HG03064 (cell line): ENCODE measurements around the gene ZDHHC21.

Source experiments
- ATAC-seq: cut with Tn5 transposase; IDR thresholded peaks from one replicate; pipeline ENCODE4 v1.9.1; 2021; ENCODE audit warnings: low read depth; ENCODE audit not compliant: unreplicated experiment

Gene ZDHHC21

GRCh38 chr9:14693251-14693861 lies at the start of gene ZDHHC21:
Gene ZDHHC21 (minus strand): TSS chr9:14693432. CDS start chr9:14674340, 19,092 bp downstream.
- peak; percentile 84 for ATAC-seq

- ATAC-seq, result no peak
Measured at GRCh38 chr9:14741369-14741768, 48.1 kb upstream of the ZDHHC21 start.

- no peak for ATAC-seq
Measured at GRCh38 chr9:14733133-14733532, 39.9 kb upstream of the ZDHHC21 start.

GRCh38 chr9:14731294-14731981 lies 38.2 kb upstream of the ZDHHC21 start:
- ATAC-seq, result no peak

GRCh38 chr9:14730461-14730898 lies 37.2 kb upstream of the ZDHHC21 start:
- ATAC-seq, result no peak

- ATAC-seq, result no peak
Measured at GRCh38 chr9:14723301-14723700, 30.1 kb upstream of the ZDHHC21 start.

GRCh38 chr9:14722391-14723035 lies 29.3 kb upstream of the ZDHHC21 start, which contains the start of gene CER1:
Gene CER1 (minus strand): TSS chr9:14722733. CDS start chr9:14722672, 61 bp downstream.
- ATAC-seq, result no peak

GRCh38 chr9:14719231-14719923 lies 26.1 kb upstream of the ZDHHC21 start:
- ATAC-seq, result no peak

GRCh38 chr9:14715102-14715501 lies 21.9 kb upstream of the ZDHHC21 start:
- no peak for ATAC-seq

GRCh38 chr9:14713187-14713767 lies 20.0 kb upstream of the ZDHHC21 start:
- no peak for ATAC-seq

- no peak for ATAC-seq
Measured at GRCh38 chr9:14710804-14711203, 17.6 kb upstream of the ZDHHC21 start.

- peak; percentile 55 for ATAC-seq
Measured at GRCh38 chr9:14706530-14707140, 13.4 kb upstream of the ZDHHC21 start.

- no peak for ATAC-seq
Measured at GRCh38 chr9:14705079-14705478, 11.8 kb upstream of the ZDHHC21 start.

GRCh38 chr9:14704281-14704680 lies 11.0 kb upstream of the ZDHHC21 start:
- no peak for ATAC-seq

- ATAC-seq, result no peak
Measured at GRCh38 chr9:14702200-14702720, 9.0 kb upstream of the ZDHHC21 start.

- ATAC-seq, result peak; percentile 34
Measured at GRCh38 chr9:14692470-14693250, 572 bp downstream of the ZDHHC21 start.

GRCh38 chr9:14690948-14691730 lies 2.1 kb downstream of the ZDHHC21 start:
- no peak for ATAC-seq

GRCh38 chr9:14687042-14687719 lies 6.1 kb downstream of the ZDHHC21 start:
- no peak for ATAC-seq
